Activated naive CD8-positive, alpha-beta T cell treated with anti-CD3 and anti-CD28 coated beads, Interleukin-2, amount 50 U/mL, for 16 hours (primary cell): ENCODE results near the gene SNX17.
"Not testable (repeated sequence)": the region's sequence is repeated elsewhere in the genome, so short reads cannot be mapped to it uniquely, and the experiment has no call there.

Source experiments
- DNase-seq: peaks from one replicate; pipeline ENCODE4 v3.0.0-alpha.2; 2020; ENCODE audit warnings: low read depth, low spot score

Gene SNX17

GRCh38 chr2:27370026-27370815 is at the start of gene SNX17, which contains the start of gene EIF2B4:
Gene SNX17, plus strand, starts transcription at chr2:27370616. Its CDS starts 128 bp downstream, at chr2:27370744.
Gene EIF2B4, minus strand, starts transcription at chr2:27370338. Its CDS starts 24 bp downstream, at chr2:27370314.
- DNase-seq = peak; percentile 99

GRCh38 chr2:27320958-27321543 is 49.4 kb upstream of the SNX17 start:
- no peak for DNase-seq

- DNase-seq = no peak
Observed at GRCh38 chr2:27322301-27322765, 48.1 kb upstream of the SNX17 start.

- peak; percentile 73 for DNase-seq
Observed at GRCh38 chr2:27322766-27323595, 47.4 kb upstream of the SNX17 start, which contains the start of gene MPV17. Gene MPV17, minus strand, starts transcription at chr2:27323097. Its CDS starts 580 bp downstream, at chr2:27322517.

GRCh38 chr2:27323596-27324285 is 46.7 kb upstream of the SNX17 start:
- no peak for DNase-seq

GRCh38 chr2:27324720-27325119 is 45.7 kb upstream of the SNX17 start:
- DNase-seq = no peak

GRCh38 chr2:27335311-27335710 is 35.1 kb upstream of the SNX17 start:
- DNase-seq = no peak

GRCh38 chr2:27336173-27336572 is 34.2 kb upstream of the SNX17 start:
- no peak for DNase-seq

- DNase-seq = no peak
Observed at GRCh38 chr2:27347641-27348040, 22.8 kb upstream of the SNX17 start.

GRCh38 chr2:27350106-27350693 is 20.2 kb upstream of the SNX17 start:
- DNase-seq = no peak

- DNase-seq = no peak
Observed at GRCh38 chr2:27351802-27352598, 18.4 kb upstream of the SNX17 start.

GRCh38 chr2:27353386-27353761 is 17.0 kb upstream of the SNX17 start:
- not testable (repeated sequence) for DNase-seq

GRCh38 chr2:27353762-27354596 is 16.4 kb upstream of the SNX17 start:
- DNase-seq = no peak

- DNase-seq = no peak
Observed at GRCh38 chr2:27354597-27354927, 15.9 kb upstream of the SNX17 start.

- no peak for DNase-seq
Observed at GRCh38 chr2:27356056-27356381, 14.4 kb upstream of the SNX17 start.

- DNase-seq = peak; percentile 80
Observed at GRCh38 chr2:27356382-27357181, 13.8 kb upstream of the SNX17 start, which contains the start of gene GTF3C2. Gene GTF3C2, minus strand, starts transcription at chr2:27356764. Its CDS starts 13,210 bp downstream, at chr2:27343554.

GRCh38 chr2:27362678-27363420 is 7.6 kb upstream of the SNX17 start:
- no peak for DNase-seq

- no peak for DNase-seq
Observed at GRCh38 chr2:27363933-27364332, 6.5 kb upstream of the SNX17 start.
